DND-41 (cell line): ENCODE measurements around the gene GGA2.

Experiments used
- CTCF ChIP-seq: IDR thresholded peaks from 2 replicates; pipeline ENCODE4 v1.5.1; 2012; ENCODE audit warnings: borderline replicate concordance, low read length, moderate library complexity, mild to moderate bottlenecking; ENCODE audit not compliant: poor library complexity, severe bottlenecking; ENCODE audit errors: extremely low read depth
- EZH2 ChIP-seq: IDR thresholded peaks from 3 replicates; pipeline ENCODE4 v1.6.1; 2012; ENCODE audit warnings: borderline replicate concordance, low read depth, mild to moderate bottlenecking, moderate library complexity, low read length, inconsistent platforms; ENCODE audit not compliant: severe bottlenecking

DNA sequence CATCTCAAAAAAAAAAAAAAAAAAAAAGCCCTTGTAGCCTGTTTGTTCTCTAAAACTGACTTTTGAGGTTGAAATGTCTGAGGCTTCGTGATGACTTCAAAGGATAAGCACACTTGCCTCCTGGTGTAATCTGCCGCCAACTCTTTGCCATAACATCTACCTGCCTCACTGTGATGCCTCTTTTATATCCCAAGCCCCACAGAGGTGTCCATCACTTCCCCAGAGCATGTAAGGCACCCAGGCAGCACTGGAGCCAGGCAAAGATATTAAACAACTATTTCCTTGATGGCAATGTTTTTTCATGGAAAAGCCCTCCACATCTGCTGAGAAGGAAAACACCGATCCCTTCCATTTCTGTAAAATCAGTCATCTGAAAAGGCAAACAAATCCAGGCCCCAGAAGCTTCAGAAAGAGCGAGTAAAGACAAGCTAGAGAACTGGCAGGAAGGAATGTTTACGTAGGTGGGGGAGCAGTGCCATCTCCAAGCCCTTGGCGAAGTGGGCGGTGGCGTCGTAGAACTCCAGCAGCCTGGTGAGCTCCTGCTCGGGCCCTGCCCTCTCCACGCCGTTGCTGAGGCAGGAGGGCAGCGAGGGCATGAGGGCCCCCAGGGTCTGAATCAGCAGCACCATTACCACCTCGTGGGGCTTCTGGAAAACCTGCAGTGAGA lies 85.9 kb downstream of the GGA2 start:
- no peak for TF ChIP-seq CTCF
- TF ChIP-seq EZH2: no peak
